ENCODE results near the gene CHCHD4.

The CHCHD4 gene

DNA sequence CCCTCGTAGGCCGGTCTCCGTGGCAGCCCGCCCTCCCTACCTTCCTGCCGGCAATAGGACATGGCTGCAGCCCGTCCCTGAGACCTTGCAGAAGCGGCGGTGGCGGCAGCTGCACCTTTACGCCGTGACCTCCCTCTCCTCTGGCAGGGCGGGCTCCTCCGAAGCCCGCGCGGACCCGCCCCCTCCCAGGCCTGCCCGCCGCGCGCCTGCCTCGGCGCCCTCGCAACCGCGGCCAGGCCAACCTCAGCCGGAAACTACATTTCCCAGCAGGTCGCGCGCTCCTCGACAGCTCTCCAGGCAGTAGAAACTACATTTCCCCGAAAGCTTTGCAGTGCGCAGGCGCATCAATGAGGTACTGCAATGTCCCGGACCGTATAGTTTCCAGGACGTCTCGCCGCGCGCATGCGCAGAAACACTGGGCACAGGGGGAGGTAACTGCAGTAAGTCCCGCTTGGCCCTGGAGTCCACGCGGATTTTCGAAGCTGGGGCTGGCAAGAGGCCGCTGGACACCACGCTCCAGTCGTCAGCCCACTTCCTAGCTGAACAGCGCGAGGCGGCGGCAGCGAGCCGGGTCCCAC, at the start of gene CHCHD4, which contains the start of gene TMEM43:
TSS of gene CHCHD4 (minus strand) at position 256 of the 578 bp plus-strand sequence. CDS start at position 62, 194 bp downstream.
TSS of gene TMEM43 (plus strand) at position 438 of the 578 bp plus-strand sequence. CDS start 142 bp downstream, outside the sequence.
- TF ChIP-seq, protein P1, sequence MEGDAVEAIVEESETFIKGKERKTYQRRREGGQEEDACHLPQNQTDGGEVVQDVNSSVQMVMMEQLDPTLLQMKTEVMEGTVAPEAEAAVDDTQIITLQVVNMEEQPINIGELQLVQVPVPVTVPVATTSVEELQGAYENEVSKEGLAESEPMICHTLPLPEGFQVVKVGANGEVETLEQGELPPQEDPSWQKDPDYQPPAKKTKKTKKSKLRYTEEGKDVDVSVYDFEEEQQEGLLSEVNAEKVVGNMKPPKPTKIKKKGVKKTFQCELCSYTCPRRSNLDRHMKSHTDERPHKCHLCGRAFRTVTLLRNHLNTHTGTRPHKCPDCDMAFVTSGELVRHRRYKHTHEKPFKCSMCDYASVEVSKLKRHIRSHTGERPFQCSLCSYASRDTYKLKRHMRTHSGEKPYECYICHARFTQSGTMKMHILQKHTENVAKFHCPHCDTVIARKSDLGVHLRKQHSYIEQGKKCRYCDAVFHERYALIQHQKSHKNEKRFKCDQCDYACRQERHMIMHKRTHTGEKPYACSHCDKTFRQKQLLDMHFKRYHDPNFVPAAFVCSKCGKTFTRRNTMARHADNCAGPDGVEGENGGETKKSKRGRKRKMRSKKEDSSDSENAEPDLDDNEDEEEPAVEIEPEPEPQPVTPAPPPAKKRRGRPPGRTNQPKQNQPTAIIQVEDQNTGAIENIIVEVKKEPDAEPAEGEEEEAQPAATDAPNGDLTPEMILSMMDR (conservative IDR thresholded peaks at IDR 0.05; ENCODE audit: low read depth, low read length) = no peak
- DNase-seq (ENCODE audit: low read depth) = peak; percentile 92
- peak within 1 kb of the TSS; percentile 97 for H3K4me3 ChIP-seq (ENCODE audit: low read length)

DNA sequence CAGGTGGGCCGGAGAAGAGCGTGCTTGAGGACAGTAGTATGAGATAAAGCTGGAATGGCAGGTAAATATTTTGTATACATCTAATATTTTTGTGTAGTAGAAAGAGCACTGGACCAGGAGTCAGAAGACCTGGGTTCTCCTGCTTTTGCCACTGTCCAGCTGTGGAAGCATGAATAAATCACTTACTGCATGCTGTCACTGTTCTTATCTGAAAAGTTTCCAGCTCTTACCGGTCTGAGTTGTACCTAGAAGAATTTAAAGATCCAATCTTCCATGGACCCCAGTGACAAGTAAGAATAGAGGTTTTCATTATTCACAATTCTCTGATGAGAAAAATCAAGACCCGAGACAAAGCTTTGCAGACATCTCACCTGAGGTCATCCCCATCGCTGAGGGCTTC, 47.8 kb upstream of the CHCHD4 start:
- TF ChIP-seq, protein P1 (conservative IDR thresholded peaks at IDR 0.05; ENCODE audit: low read depth, low read length) = no peak

DNA sequence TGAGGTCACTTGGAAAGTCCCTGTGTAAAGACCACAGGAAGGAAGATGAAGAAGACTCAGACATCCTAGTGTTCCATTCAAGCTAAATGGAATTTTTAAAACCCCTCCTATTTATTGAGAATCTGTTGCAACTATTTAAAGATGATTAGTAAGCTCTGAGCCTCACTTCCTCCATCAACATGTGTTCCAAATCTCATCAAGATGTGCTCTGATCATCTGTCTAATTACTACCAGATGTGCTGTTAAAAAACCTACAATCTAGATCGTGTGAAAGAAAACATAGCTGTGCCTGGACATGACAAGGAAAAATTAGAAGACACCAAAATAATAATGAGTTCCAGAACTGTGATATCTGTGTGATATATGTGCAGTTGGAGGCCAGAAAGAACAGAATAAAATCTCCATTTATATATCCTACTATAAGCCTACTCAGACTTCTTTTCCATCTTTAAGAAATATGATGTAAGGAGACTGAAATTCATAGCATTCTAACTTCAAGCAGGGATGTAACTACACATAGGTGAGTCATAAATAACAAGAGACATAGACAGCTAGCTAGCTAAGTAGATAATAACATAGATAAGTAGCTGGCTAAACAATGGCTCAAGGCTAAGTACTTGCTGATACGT, 46.0 kb upstream of the CHCHD4 start:
- DNase-seq (ENCODE audit: low read depth) = no peak
- H3K4me3 ChIP-seq (ENCODE audit: low read length) = no peak overlapping the region
- TF ChIP-seq, protein P1 (conservative IDR thresholded peaks at IDR 0.05; ENCODE audit: low read depth, low read length) = no peak

More for the DNA sequence above, 47.8 kb upstream of the CHCHD4 start:
- no peak overlapping the region for H3K4me3 ChIP-seq (ENCODE audit: low read length)
- no peak for DNase-seq (ENCODE audit: low read depth)

DNA sequence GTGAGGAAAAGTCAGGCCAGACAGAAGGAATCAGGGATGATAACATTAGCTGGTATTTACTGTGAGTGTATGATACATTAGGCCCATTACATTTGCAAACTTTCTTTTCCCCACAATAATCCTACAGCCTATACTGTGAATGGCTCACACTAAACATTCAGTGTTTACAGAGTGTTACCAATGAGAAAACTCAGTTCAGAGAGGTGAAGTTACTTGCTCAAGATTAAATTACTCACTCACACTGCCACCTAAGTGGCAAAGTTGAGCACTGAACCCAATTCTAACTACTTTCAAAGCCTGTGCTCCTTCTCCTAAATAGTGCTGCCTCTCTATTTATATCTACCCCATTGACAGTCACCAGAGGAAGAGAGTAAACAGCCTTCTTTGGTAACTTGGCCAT, 45.2 kb upstream of the CHCHD4 start:
- TF ChIP-seq, protein P1 (conservative IDR thresholded peaks at IDR 0.05; ENCODE audit: low read depth, low read length) = no peak
- H3K4me3 ChIP-seq (ENCODE audit: low read length) = no peak overlapping the region
- DNase-seq (ENCODE audit: low read depth) = no peak

DNA sequence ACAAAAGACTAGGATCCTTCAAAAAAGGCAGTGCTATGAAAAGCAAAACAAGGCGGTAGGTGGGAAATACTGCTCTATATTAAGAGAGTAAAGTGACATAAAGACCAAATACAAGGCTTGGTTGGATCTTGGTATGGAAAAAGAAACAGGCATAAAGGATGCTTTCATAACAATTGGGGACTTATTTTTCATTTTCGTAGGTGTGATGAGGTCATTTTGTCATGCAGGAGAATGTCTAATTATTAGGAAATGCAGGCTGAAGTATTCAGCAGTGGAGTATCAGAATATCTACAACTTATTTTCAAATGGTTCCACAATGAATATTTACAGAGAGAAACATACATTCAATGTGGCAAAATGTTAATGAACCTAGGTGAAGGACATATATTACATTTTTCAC, 44.8 kb upstream of the CHCHD4 start:
- TF ChIP-seq, protein P1 (conservative IDR thresholded peaks at IDR 0.05; ENCODE audit: low read depth, low read length) = no peak
- no peak overlapping the region for H3K4me3 ChIP-seq (ENCODE audit: low read length)
- no peak for DNase-seq (ENCODE audit: low read depth)

DNA sequence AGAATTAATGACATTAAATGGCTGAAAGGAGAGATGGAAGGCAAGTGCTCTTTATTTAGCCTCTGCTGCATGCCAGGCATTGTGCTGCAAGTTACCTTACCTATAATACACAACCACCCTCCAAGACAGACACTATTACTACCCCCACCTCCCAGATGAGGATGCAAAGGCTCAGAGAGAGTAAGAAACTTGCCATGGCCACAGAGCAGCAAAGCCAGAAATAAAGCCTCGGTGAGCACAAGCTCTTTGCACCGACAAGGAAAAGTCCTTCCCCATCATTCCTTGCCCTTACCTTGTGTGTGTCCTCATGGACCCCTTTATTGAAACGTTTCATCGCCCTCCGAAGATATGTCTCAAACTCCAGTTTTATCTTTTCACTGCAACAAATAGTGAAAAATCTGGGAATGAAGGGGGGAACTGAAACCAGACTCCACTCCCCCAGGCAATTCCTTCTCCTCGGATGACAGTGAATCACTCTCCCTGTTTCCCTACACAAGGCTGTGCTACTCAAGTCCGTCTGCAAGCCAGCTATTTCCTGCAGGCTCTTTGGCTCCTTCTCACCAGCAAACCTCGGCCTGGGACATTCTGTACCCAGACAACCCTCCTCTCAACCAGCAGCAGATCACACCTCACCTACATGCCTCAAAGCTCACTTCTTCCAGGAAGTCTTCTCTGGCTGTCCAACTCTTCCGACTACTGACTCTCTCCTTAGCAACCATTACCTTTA, 42.4 kb upstream of the CHCHD4 start:
- no peak for DNase-seq (ENCODE audit: low read depth)
- TF ChIP-seq, protein P1 (conservative IDR thresholded peaks at IDR 0.05; ENCODE audit: low read depth, low read length) = no peak
- H3K4me3 ChIP-seq (ENCODE audit: low read length) = no peak overlapping the region
